KMS-11 (cell line): Measurements from ENCODE around the gene CHRD.

Experiments
- H2AFZ ChIP-seq: fragments of 200-600 bp; sonication (generic); 2 replicates; pipeline ENCODE4 v1.6.1; 2016; ENCODE audit warnings: antibody characterized with exemption, mixed run types, low read depth
- H3K27ac ChIP-seq: fragments of 200-600 bp; sonication (generic); 2 replicates; pipeline ENCODE4 v1.6.1; 2016; ENCODE audit warnings: mild to moderate bottlenecking, mixed run types
- H3K27me3 ChIP-seq: fragments of 200-600 bp; sonication (generic); 2 replicates; pipeline ENCODE4 v1.6.1; 2017; ENCODE audit warnings: mild to moderate bottlenecking, low read depth, mixed run types, moderate library complexity; ENCODE audit not compliant: insufficient read depth
- H3K36me3 ChIP-seq: fragments of 200-600 bp; sonication (generic); 2 replicates; pipeline ENCODE4 v1.6.1; 2017; ENCODE audit warnings: mild to moderate bottlenecking, mixed run types; ENCODE audit not compliant: insufficient read depth
- H3K4me1 ChIP-seq: fragments of 200-600 bp; sonication (generic); 2 replicates; pipeline ENCODE4 v1.6.1; 2016; ENCODE audit warnings: mild to moderate bottlenecking, low read depth, mixed run types; ENCODE audit not compliant: poor library complexity, severe bottlenecking
- H3K4me2 ChIP-seq: fragments of 200-600 bp; sonication (generic); 2 replicates; pipeline ENCODE4 v1.7.0; 2016; ENCODE audit warnings: mild to moderate bottlenecking, mixed run types
- H3K4me3 ChIP-seq: fragments of 200-600 bp; sonication (generic); IDR thresholded peaks from 2 replicates; pipeline ENCODE4 v1.6.1; 2017; ENCODE audit warnings: low read depth, low read length, mixed read lengths; ENCODE audit not compliant: insufficient read depth
- H3K79me2 ChIP-seq: fragments of 200-600 bp; sonication (generic); 2 replicates; pipeline ENCODE4 v1.6.1; 2016; ENCODE audit warnings: low read depth, mixed run types; ENCODE audit not compliant: insufficient read depth
- H3K9ac ChIP-seq: fragments of 200-600 bp; sonication (generic); 2 replicates; pipeline ENCODE4 v1.6.1; 2016; ENCODE audit warnings: mild to moderate bottlenecking, mixed run types
- H4K20me1 ChIP-seq: fragments of 200-600 bp; sonication (generic); 2 replicates; pipeline ENCODE4 v1.6.1; 2016; ENCODE audit warnings: mild to moderate bottlenecking, mixed run types; ENCODE audit not compliant: insufficient read depth
- TF ChIP-seq, protein P1 (sequence below): fragments of 200-600 bp; sonication (generic); conservative IDR thresholded peaks from 2 replicates; pipeline ENCODE4 v1.6.1; 2017; ENCODE audit warnings: low read depth, mild to moderate bottlenecking, antibody characterized with exemption, low read length, moderate library complexity, mixed read lengths

CHRD gene

DNA sequence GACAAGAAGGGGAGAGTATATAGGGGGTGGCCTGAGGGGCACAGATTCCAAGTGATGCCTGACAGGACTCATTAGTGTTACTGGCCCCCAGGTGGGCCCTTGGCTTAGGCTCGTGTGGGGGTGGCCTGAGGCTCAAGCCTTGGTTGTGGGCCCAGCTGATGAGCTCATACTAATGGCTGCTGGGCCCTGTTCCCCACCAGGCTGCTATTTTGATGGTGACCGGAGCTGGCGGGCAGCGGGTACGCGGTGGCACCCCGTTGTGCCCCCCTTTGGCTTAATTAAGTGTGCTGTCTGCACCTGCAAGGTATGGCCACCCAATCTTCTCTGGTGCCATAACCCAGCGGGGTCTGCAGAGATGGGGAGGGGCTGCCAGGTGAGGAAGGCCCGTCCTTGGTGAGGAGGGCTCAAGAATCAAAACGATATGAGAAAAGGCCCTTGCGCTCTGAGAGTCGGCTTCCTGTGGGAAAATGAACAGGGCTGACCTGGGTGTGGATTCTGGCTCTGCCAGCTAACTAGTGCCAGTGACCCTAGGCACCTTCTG lies 7.4 kb downstream of the CHRD start:
- no peaks in the 10 kb centered on the region for H3K27me3 ChIP-seq
- TF ChIP-seq, protein P1, sequence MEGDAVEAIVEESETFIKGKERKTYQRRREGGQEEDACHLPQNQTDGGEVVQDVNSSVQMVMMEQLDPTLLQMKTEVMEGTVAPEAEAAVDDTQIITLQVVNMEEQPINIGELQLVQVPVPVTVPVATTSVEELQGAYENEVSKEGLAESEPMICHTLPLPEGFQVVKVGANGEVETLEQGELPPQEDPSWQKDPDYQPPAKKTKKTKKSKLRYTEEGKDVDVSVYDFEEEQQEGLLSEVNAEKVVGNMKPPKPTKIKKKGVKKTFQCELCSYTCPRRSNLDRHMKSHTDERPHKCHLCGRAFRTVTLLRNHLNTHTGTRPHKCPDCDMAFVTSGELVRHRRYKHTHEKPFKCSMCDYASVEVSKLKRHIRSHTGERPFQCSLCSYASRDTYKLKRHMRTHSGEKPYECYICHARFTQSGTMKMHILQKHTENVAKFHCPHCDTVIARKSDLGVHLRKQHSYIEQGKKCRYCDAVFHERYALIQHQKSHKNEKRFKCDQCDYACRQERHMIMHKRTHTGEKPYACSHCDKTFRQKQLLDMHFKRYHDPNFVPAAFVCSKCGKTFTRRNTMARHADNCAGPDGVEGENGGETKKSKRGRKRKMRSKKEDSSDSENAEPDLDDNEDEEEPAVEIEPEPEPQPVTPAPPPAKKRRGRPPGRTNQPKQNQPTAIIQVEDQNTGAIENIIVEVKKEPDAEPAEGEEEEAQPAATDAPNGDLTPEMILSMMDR: no peak
- no peak overlapping the region for H2AFZ ChIP-seq
- H3K9ac ChIP-seq: no peak overlapping the region
- no peaks in the 10 kb centered on the region for H3K36me3 ChIP-seq
- no peaks in the 10 kb centered on the region for H4K20me1 ChIP-seq
- H3K79me2 ChIP-seq: no peaks in the 10 kb centered on the region
- H3K27ac ChIP-seq: no peak overlapping the region
- no peak overlapping the region for H3K4me2 ChIP-seq
- no peaks in the 10 kb centered on the region for H3K4me1 ChIP-seq
- H3K4me3 ChIP-seq: no peak overlapping the region

DNA sequence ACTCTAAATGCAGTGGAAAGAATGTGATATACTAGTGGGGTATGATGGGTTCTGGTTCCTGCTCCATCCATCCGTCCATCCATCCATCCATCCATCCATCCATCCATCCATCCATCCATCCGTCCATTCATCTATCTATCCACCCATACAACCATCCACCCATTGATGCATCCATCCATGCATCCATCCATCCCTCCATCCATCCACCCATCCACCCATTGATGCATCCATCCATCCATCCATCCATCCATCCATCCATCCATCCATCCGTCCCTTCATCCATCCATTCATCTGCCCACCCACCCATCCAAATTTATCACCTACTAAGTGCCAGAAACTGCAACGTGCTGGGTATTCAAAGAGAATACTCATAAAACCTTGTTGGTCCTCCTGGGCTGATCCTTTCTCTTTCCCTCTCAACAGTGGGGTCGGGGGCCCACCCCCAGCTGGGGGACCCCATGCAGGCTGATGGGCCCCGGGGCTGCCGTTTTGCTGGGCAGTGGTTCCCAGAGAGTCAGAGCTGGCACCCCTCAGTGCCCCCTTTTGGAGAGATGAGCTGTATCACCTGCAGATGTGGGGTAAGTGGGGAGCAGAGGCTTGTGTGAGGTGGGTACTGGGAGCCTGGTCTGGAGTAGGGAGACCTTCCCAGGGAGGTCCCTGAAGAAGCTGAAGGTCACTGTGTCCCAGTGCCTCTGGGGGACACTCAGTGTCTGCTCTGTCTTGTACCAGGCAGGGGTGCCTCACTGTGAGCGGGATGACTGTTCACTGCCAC lies 8.5 kb downstream of the CHRD start:
- Histone ChIP-seq H3K36me3 (no peaks in the 10 kb centered on the region), H3K4me1 (no peaks in the 10 kb centered on the region), H3K27me3 (no peaks in the 10 kb centered on the region), H3K9ac (no peak overlapping the region), H3K27ac (no peak overlapping the region), H3K4me3 (no peak overlapping the region), H3K4me2 (no peak overlapping the region), H4K20me1 (no peaks in the 10 kb centered on the region), H3K79me2 (no peaks in the 10 kb centered on the region), H2AFZ (no peak overlapping the region)
- TF ChIP-seq, protein P1: no peak

DNA sequence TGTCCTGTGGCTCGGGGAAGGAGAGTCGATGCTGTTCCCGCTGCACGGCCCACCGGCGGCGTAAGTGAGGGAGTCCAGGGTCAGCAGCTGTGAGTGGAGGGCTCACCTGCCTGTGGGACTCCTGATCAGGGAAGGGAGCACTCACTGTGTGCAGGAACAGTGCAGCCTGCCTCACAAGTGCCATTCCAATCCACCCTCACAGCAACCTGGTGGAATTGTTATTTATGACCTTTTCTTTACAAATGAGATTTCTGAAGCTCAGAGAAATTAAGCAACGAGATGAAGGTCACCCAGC lies 9.0 kb downstream of the CHRD start:
- Histone ChIP-seq H2AFZ (no peak overlapping the region), H3K4me3 (no peak overlapping the region), H3K9ac (no peak overlapping the region), H3K79me2 (no peaks in the 10 kb centered on the region), H3K36me3 (no peaks in the 10 kb centered on the region), H3K4me2 (no peak overlapping the region), H3K27ac (no peak overlapping the region), H3K4me1 (no peaks in the 10 kb centered on the region), H3K27me3 (no peaks in the 10 kb centered on the region), H4K20me1 (no peaks in the 10 kb centered on the region)
- TF ChIP-seq, protein P1: no peak

DNA sequence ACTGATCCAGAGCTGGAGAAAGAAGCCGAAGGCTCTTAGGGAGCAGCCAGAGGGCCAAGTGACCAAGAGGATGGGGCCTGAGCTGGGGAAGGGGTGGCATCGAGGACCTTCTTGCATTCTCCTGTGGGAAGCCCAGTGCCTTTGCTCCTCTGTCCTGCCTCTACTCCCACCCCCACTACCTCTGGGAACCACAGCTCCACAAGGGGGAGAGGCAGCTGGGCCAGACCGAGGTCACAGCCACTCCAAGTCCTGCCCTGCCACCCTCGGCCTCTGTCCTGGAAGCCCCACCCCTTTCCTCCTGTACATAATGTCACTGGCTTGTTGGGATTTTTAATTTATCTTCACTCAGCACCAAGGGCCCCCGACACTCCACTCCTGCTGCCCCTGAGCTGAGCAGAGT lies 9.5 kb downstream of the CHRD start:
- no peaks in the 10 kb centered on the region for H3K27me3 ChIP-seq
- TF ChIP-seq, protein P1: no peak
- H2AFZ ChIP-seq: no peak overlapping the region
- H3K9ac ChIP-seq: no peak overlapping the region
- no peak overlapping the region for H3K27ac ChIP-seq
- no peaks in the 10 kb centered on the region for H3K4me1 ChIP-seq
- H3K4me2 ChIP-seq: no peak overlapping the region
- no peak overlapping the region for H3K4me3 ChIP-seq
- no peaks in the 10 kb centered on the region for H4K20me1 ChIP-seq
- no peaks in the 10 kb centered on the region for H3K79me2 ChIP-seq
- H3K36me3 ChIP-seq: no peaks in the 10 kb centered on the region
